Activated CD8-positive, alpha-beta memory T cell treated with anti-CD3 and anti-CD28 coated beads for 36 hours (primary cell): ENCODE data around the gene ACAA1. TPM values are rescaled to one million over a fixed set of nuclear protein-coding genes. Genes with fewer than 3 reads are reported as not detected.
"Not testable (repeated sequence)": the region's sequence is repeated elsewhere in the genome, so short reads cannot be mapped to it uniquely, and the experiment has no call there.

Experiments
- CTCF ChIA-PET: fragments of 350-600 bp; sonication (Branson Sonifier 250); formaldehyde crosslinking; loops from one replicate; lab custom pipeline; 2021; ENCODE audit warnings: antibody characterized with exemption; lab: Charles Lee
- POLR2A ChIA-PET: fragments of 350-600 bp; sonication (Branson Sonifier 250); formaldehyde crosslinking; loops from one replicate; lab custom pipeline; 2021; ENCODE audit warnings: antibody characterized with exemption; lab: Charles Lee
- total RNA-seq, 2 experiments: library from RNA; stranded (reverse); gene quantifications; one replicate each; pipeline ENCODE4 v1.2.3, GENCODE V29; 2021

The ACAA1 gene
- total RNA-seq, 2 experiments from 2014 or later = 73.5 to 75.3 TPM

GRCh38 chr3:38077073-38077472, 59.9 kb downstream of the ACAA1 start:
- CTCF ChIA-PET, POLR2A ChIA-PET: not testable (repeated sequence)

Other genes starting within 250 kb of the ACAA1 start
- 10 to 100 TPM; 13.2 to 13.6 TPM for gene VILL, start 146.3 kb downstream of the ACAA1 start, total RNA-seq
- 1 to 10 TPM; 7.8 to 9.2 TPM for gene PLCD1, start 107.5 kb downstream of the ACAA1 start, total RNA-seq
- under 1 TPM; 0.63 to 0.99 TPM for gene DLEC1, start 97.9 kb downstream of the ACAA1 start, total RNA-seq
- gene MYD88, start 1.5 kb upstream of the ACAA1 start, total RNA-seq = 10 to 100 TPM; 34.2 to 34.5 TPM
- 10 to 100 TPM; 61.2 to 63.6 TPM for gene OXSR1, start 28.4 kb upstream of the ACAA1 start, total RNA-seq
- gene SLC22A13, start 128.7 kb upstream of the ACAA1 start, total RNA-seq = under 1 TPM; 0.23 to 0.36 TPM
- gene SLC22A14, start 145.2 kb upstream of the ACAA1 start, total RNA-seq = under 1 TPM in 1 of 2 experiments, not detected in 1; 0.11 TPM
- gene XYLB, start 209.7 kb upstream of the ACAA1 start, total RNA-seq = 1 to 10 TPM; 5.9 to 6.9 TPM